Stimulated activated CD4-positive, alpha-beta T cell treated with anti-CD3 and anti-CD28 coated beads, TNF-alpha, amount 100 ng/mL, for 4 hours (primary cell): ENCODE data around the gene PDSS1.
"Not testable (repeated sequence)": the region's sequence is repeated elsewhere in the genome, so short reads cannot be mapped to it uniquely, and the experiment has no call there.

Source experiments
- DNase-seq, 3 experiments: peaks; one replicate each; pipeline ENCODE4 v3.0.0-alpha.2; 2020; ENCODE audit warnings: low read depth in 3 of 3

PDSS1 gene, protein sequence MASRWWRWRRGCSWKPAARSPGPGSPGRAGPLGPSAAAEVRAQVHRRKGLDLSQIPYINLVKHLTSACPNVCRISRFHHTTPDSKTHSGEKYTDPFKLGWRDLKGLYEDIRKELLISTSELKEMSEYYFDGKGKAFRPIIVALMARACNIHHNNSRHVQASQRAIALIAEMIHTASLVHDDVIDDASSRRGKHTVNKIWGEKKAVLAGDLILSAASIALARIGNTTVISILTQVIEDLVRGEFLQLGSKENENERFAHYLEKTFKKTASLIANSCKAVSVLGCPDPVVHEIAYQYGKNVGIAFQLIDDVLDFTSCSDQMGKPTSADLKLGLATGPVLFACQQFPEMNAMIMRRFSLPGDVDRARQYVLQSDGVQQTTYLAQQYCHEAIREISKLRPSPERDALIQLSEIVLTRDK

GRCh38 chr10:26697163-26697921, at the start of gene PDSS1:
Gene PDSS1, plus strand, starts transcription at chr10:26697701. Its CDS starts 11 bp downstream, at chr10:26697712.
- DNase-seq, result peak; percentile 28 to 63 (median 45)

GRCh38 chr10:26648245-26648636, 49.3 kb upstream of the PDSS1 start:
- not testable (repeated sequence) for DNase-seq

GRCh38 chr10:26650406-26650805, 47.1 kb upstream of the PDSS1 start:
- no peak for DNase-seq

- DNase-seq, result not testable (repeated sequence)
These were observed 46.0 kb upstream of the PDSS1 start for GRCh38 chr10:26651476-26651875.

GRCh38 chr10:26653004-26653403, 44.5 kb upstream of the PDSS1 start:
- DNase-seq, result no peak

- DNase-seq, result no peak
These were observed 41.8 kb upstream of the PDSS1 start for GRCh38 chr10:26655746-26656145.

- DNase-seq, result no peak
These were observed 34.6 kb upstream of the PDSS1 start for GRCh38 chr10:26662864-26663263.

- DNase-seq, result no peak
These were observed 32.1 kb upstream of the PDSS1 start for GRCh38 chr10:26665080-26666048.

GRCh38 chr10:26675873-26676257, 21.6 kb upstream of the PDSS1 start:
- DNase-seq, result no peak

DNA sequence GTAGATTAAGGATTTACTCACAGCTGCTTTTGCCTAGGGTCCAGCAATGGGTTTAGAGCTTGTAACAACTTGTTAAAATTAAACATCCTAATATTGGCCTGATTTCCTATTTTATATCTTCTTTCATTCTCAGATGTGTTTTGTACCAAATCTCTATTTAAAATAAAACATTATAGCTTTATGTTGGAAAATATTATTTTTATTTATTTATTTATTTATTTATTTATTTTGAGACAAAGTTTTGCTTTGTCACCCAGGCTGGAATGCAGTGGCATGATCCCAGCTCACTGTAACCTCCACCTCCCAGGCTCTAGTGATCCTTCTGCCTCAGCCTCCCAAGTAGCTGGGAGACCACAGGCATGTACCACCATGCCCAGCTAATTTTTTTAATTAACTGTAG, 17.9 kb upstream of the PDSS1 start:
- DNase-seq, result no peak

GRCh38 chr10:26681076-26681475, 16.4 kb upstream of the PDSS1 start:
- no peak for DNase-seq

DNA sequence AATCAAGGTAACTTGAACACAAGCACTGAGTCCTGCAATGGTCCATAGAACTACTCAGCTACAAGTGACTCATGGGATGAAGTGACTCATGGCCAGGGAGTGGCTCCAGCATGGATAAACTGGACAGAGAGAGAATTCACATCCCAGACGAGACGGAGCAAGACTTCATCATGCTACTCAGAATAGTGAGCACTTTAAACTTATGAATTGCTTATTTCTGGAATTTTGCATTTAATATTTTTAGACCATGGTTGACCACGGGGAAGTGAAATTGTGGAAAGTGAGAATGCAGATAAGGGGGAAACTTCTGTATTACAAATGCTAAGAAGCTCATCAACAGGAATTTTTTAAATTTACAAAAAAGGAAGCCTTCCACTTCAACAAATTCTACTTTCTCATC, 15.5 kb upstream of the PDSS1 start:
- not testable (repeated sequence) for DNase-seq

DNA sequence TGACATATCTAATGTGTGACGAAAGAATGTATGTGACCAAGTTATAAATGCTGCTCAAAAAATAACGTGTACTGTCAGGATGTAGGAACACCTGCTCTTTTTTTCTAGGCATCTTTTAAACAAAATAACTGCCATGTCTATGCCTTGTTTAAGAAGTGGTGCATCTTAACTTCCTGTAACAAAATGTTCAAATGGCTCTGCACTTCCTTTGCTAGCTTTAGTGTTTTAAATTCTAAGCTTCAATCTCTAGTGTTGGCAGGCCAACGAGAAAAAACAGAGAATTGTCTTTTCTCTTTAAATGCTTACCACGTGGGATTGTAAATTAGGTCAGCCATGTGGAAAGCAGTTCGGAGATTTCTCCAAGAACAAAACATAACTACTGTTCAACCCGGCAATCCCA, 14.6 kb upstream of the PDSS1 start:
- DNase-seq, result no peak

- DNase-seq, result not testable (repeated sequence)
These were observed 12.7 kb upstream of the PDSS1 start for GRCh38 chr10:26684667-26685264.

DNA sequence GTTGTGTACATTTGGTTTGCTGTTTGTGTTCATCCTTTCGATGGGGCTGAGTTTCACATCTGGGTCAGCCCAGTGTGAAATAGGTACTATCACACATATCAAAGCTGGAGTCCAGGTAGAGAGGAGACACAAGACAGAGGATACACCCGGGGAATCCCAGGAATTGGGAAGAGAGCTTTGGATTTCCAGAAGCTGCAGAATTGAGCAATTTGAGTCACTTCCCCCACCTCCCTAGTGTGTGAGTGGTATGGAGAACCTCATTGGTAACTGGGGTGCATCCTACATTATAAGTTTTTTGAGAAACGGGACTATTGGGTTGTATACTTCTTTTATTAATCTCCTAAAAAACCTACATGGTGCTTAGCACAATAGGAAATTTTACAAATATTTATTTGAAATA, 12.1 kb upstream of the PDSS1 start:
- no peak for DNase-seq

GRCh38 chr10:26689399-26689798, 8.1 kb upstream of the PDSS1 start:
- DNase-seq, result no peak

- DNase-seq, result no peak
These were observed 6.6 kb upstream of the PDSS1 start for GRCh38 chr10:26690731-26691475.

GRCh38 chr10:26694536-26694935, 3.0 kb upstream of the PDSS1 start:
- not testable (repeated sequence) for DNase-seq

- no peak for DNase-seq
These were observed 727 bp upstream of the PDSS1 start for GRCh38 chr10:26696786-26697162.

DNA sequence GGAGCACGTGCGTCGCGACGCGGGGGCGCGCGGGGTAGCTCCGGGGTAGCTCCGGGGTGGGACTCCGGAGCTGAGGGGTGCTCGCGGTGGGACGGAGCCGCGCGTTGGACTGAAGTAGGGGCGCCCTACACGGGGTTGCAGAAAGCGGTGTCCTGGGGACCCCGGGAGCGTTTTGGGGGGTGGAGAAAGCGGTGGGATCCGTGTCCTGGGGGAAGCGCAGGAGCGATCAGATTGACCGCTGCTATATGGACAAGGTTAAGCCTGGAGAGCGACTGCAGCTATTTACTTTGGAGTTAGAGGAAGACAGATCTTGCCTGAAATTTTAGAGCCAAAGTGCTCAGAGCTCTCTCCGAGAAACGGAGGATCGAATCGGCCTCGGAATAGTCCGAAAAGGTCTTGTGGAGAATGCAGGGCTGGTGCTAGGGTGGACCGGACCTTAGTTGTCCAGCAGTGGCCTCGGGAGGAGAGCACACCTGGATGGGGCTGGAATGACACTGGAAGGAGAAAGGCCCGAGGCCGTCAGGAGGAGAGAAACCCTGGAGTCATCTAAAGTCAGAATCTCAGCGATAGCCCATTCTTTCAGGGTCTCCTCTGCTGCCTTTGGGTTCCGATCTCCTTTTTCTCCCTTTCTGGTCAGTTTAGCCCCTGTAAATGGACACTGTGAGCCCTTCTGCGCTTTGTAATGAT, 564 bp downstream of the PDSS1 start:
- no peak for DNase-seq
